Astrocyte (in vitro differentiated cells and primary cell): ENCODE results near the gene HSD17B3. TPM values are rescaled to one million over a fixed set of nuclear protein-coding genes. Genes with fewer than 3 reads are reported as not detected.

ENCODE experiments used
- DNase-seq: peaks from one replicate; pipeline ENCODE4 v3.0.0-alpha.2; 2010; ENCODE audit warnings: low read depth
- FAIRE-seq: peaks from 2 replicates; lab custom pipeline; 2011; peaks lifted over from hg19 to GRCh38; lab: Jason Lieb, UNC
- H2AFZ ChIP-seq: 2 replicates; pipeline ENCODE4 v1.6.0; 2012; ENCODE audit warnings: low read depth, low read length, inconsistent platforms
- H3K27ac ChIP-seq: 2 replicates; pipeline ENCODE4 v1.5.1; 2011; ENCODE audit warnings: low read depth, low read length, inconsistent platforms
- H3K27me3 ChIP-seq: 2 replicates; pipeline ENCODE4 v1.6.0; 2011; ENCODE audit warnings: low read length, inconsistent platforms; ENCODE audit not compliant: insufficient read depth
- H3K36me3 ChIP-seq: 2 replicates; pipeline ENCODE4 v1.5.1; 2011; ENCODE audit warnings: low read length, inconsistent platforms; ENCODE audit not compliant: insufficient read depth
- H3K4me1 ChIP-seq: 2 replicates; pipeline ENCODE4 v1.5.1; 2011; ENCODE audit warnings: low read length, inconsistent platforms; ENCODE audit not compliant: insufficient read depth
- H3K4me2 ChIP-seq: 2 replicates; pipeline ENCODE4 v1.6.0; 2012; ENCODE audit warnings: low read length, inconsistent platforms
- H3K4me3 ChIP-seq: 2 replicates; pipeline ENCODE4 v1.5.1; 2011; ENCODE audit warnings: low read depth, mild to moderate bottlenecking, low read length, inconsistent platforms; ENCODE audit not compliant: insufficient read depth
- H3K79me2 ChIP-seq: 2 replicates; pipeline ENCODE4 v1.6.0; 2012; ENCODE audit warnings: mild to moderate bottlenecking, low read length, inconsistent platforms; ENCODE audit not compliant: insufficient read depth
- H3K9ac ChIP-seq: 2 replicates; pipeline ENCODE4 v1.6.0; 2012; ENCODE audit warnings: mild to moderate bottlenecking, low read length, inconsistent platforms
- H3K9me3 ChIP-seq: 2 replicates; pipeline ENCODE4 v1.5.1; 2012; ENCODE audit warnings: low read depth, mild to moderate bottlenecking, low read length, inconsistent platforms; ENCODE audit not compliant: insufficient read depth
- H4K20me1 ChIP-seq: 2 replicates; pipeline ENCODE4 v1.6.0; 2012; ENCODE audit warnings: low read length, inconsistent platforms; ENCODE audit not compliant: insufficient read depth
- H3K27ac Mint-ChIP-seq: one replicate; pipeline ENCODE4 v1.8.0; 2021; ENCODE audit warnings: mild to moderate bottlenecking, mixed read lengths; ENCODE audit not compliant: unreplicated experiment
- H3K27me3 Mint-ChIP-seq: one replicate; pipeline ENCODE4 v1.8.0; 2021; ENCODE audit warnings: low read depth, mixed read lengths; ENCODE audit not compliant: unreplicated experiment
- H3K36me3 Mint-ChIP-seq: one replicate; pipeline ENCODE4 v1.8.0; 2021; ENCODE audit warnings: low read depth, mixed read lengths; ENCODE audit not compliant: unreplicated experiment
- H3K4me1 Mint-ChIP-seq: one replicate; pipeline ENCODE4 v1.8.0; 2021; ENCODE audit warnings: low read depth, mixed read lengths; ENCODE audit not compliant: unreplicated experiment
- H3K4me3 Mint-ChIP-seq: one replicate; pipeline ENCODE4 v1.8.0; 2021; ENCODE audit warnings: mild to moderate bottlenecking, moderate library complexity, mixed read lengths; ENCODE audit not compliant: unreplicated experiment
- H3K9me3 Mint-ChIP-seq: one replicate; pipeline ENCODE4 v1.8.0; 2021; ENCODE audit warnings: mild to moderate bottlenecking, mixed read lengths; ENCODE audit not compliant: unreplicated experiment
- CTCF ChIP-seq: IDR thresholded peaks from 2 replicates; pipeline ENCODE4 v1.5.1; 2011; ENCODE audit warnings: low read depth, mild to moderate bottlenecking, inconsistent platforms, low read length, moderate library complexity; ENCODE audit not compliant: insufficient read depth
- EZH2 ChIP-seq: IDR thresholded peaks from 2 replicates; pipeline ENCODE4 v1.6.1; 2012; ENCODE audit warnings: mild to moderate bottlenecking, low read length, inconsistent platforms; ENCODE audit not compliant: insufficient read depth
- total RNA-seq: library from RNA; stranded (reverse); gene quantifications from 2 replicates; pipeline ENCODE4 v1.2.1, GENCODE V29; 2021

The HSD17B3 gene
- total RNA-seq, 1 donor from 2014 or later: not detected

- Histone ChIP-seq H3K27ac (no peak overlapping the region), H3K9me3 (no peaks in the 10 kb centered on the region), H3K4me2 (no peak overlapping the region), H3K79me2 (no peaks in the 10 kb centered on the region), H3K4me3 (no peak overlapping the region), H4K20me1 (no peaks in the 10 kb centered on the region), H3K27me3 (no peaks in the 10 kb centered on the region), H3K4me1 (peaks cover under 1% of the 10 kb centered on the region), H2AFZ (no peak overlapping the region), H3K9ac (no peak overlapping the region), H3K36me3 (no peaks in the 10 kb centered on the region)
- no peak for DNase-seq
- H3K9me3 Mint-ChIP-seq: peaks cover 13% of the 10 kb centered on the region
- no peak overlapping the region for H3K27ac Mint-ChIP-seq
- H3K36me3 Mint-ChIP-seq: peaks cover 6% of the 10 kb centered on the region
- H3K4me3 Mint-ChIP-seq: no peak overlapping the region
- no peak for FAIRE-seq
- no peaks in the 10 kb centered on the region for H3K27me3 Mint-ChIP-seq
- no peaks in the 10 kb centered on the region for H3K4me1 Mint-ChIP-seq
- TF ChIP-seq CTCF: no peak
- no peak for TF ChIP-seq EZH2
These were observed 3.2 kb upstream of the HSD17B3 start for GRCh38 chr9:96305171-96305570.

- Mint-ChIP-seq H3K9me3 (peaks cover 13% of the 10 kb centered on the region), H3K4me1 (peaks cover 5% of the 10 kb centered on the region), H3K4me3 (no peak overlapping the region), H3K27ac (no peak overlapping the region), H3K36me3 (peaks cover 2% of the 10 kb centered on the region), H3K27me3 (no peaks in the 10 kb centered on the region)
- FAIRE-seq: no peak
- TF ChIP-seq CTCF (no peak), EZH2 (no peak)
- H2AFZ ChIP-seq: no peak overlapping the region
- no peaks in the 10 kb centered on the region for H3K27me3 ChIP-seq
- H3K27ac ChIP-seq: no peak overlapping the region
- H3K4me2 ChIP-seq: no peak overlapping the region
- no peak overlapping the region for H3K4me3 ChIP-seq
- H3K79me2 ChIP-seq: no peaks in the 10 kb centered on the region
- no peak for DNase-seq
- peaks cover 8% of the 10 kb centered on the region for H3K4me1 ChIP-seq
- no peak overlapping the region for H3K9ac ChIP-seq
- no peaks in the 10 kb centered on the region for H4K20me1 ChIP-seq
- H3K9me3 ChIP-seq: no peaks in the 10 kb centered on the region
- no peaks in the 10 kb centered on the region for H3K36me3 ChIP-seq
These were observed 2.3 kb upstream of the HSD17B3 start for GRCh38 chr9:96304230-96304629.

GRCh38 chr9:96299823-96300222, 2.2 kb downstream of the HSD17B3 start:
- Histone ChIP-seq H3K4me1 (peaks cover 8% of the 10 kb centered on the region), H3K79me2 (no peaks in the 10 kb centered on the region), H3K27ac (no peak overlapping the region), H4K20me1 (no peaks in the 10 kb centered on the region), H3K9me3 (no peaks in the 10 kb centered on the region), H3K36me3 (no peaks in the 10 kb centered on the region), H2AFZ (no peak overlapping the region), H3K4me2 (peak overlapping the region; percentile 64), H3K27me3 (no peaks in the 10 kb centered on the region), H3K9ac (no peak overlapping the region), H3K4me3 (no peak overlapping the region)
- H3K27me3 Mint-ChIP-seq: no peaks in the 10 kb centered on the region
- no peak overlapping the region for H3K27ac Mint-ChIP-seq
- H3K4me1 Mint-ChIP-seq: peaks cover 5% of the 10 kb centered on the region
- TF ChIP-seq EZH2 (no peak), CTCF (no peak)
- H3K4me3 Mint-ChIP-seq: no peak overlapping the region
- DNase-seq: peak; percentile 71
- peaks cover 14% of the 10 kb centered on the region for H3K9me3 Mint-ChIP-seq
- FAIRE-seq: no peak
- H3K36me3 Mint-ChIP-seq: peaks cover 3% of the 10 kb centered on the region
